Measurements from ENCODE around the gene PNKP.

The PNKP gene

GRCh38 chr19:49879243-49879963 is 12.0 kb upstream of the PNKP start:
- no peak for TF ChIP-seq CTCF (IDR thresholded peaks at IDR 0.05; ENCODE audit: low read depth, low read length, missing control alignments)
- no peak overlapping the region for H3K4me3 ChIP-seq (replicated peaks; ENCODE audit: low read depth, low read length)
- DNase-seq (ENCODE audit: extremely low read depth, low read depth), result no peak

GRCh38 chr19:49878744-49879070 is 11.3 kb upstream of the PNKP start:
- DNase-seq (ENCODE audit: extremely low read depth, low read depth), result no peak
- peak overlapping the region; percentile 91 for H3K4me3 ChIP-seq (replicated peaks; ENCODE audit: low read depth, low read length)
- no peak for TF ChIP-seq CTCF (IDR thresholded peaks at IDR 0.05; ENCODE audit: low read depth, low read length, missing control alignments)

GRCh38 chr19:49877879-49878743 is 10.7 kb upstream of the PNKP start:
- DNase-seq (ENCODE audit: extremely low read depth, low read depth), result peak; percentile 87
- no peak for TF ChIP-seq CTCF (IDR thresholded peaks at IDR 0.05; ENCODE audit: low read depth, low read length, missing control alignments)
- H3K4me3 ChIP-seq (replicated peaks; ENCODE audit: low read depth, low read length), result peak overlapping the region; percentile 91

- no peak for TF ChIP-seq CTCF (IDR thresholded peaks at IDR 0.05; ENCODE audit: low read depth, low read length, missing control alignments)
- peak within 1 kb of the TSS; percentile 91 for H3K4me3 ChIP-seq (replicated peaks; ENCODE audit: low read depth, low read length)
- peak; percentile 100 for DNase-seq (ENCODE audit: extremely low read depth, low read depth)
These were observed 9.9 kb upstream of the PNKP start, which contains the start of the genes AKT1S1 and TBC1D17 for GRCh38 chr19:49877020-49877878. Gene AKT1S1 (minus strand): TSS chr19:49877355. CDS start chr19:49873295, 4,060 bp downstream. Gene TBC1D17 (plus strand): TSS chr19:49877702. CDS start chr19:49877724, 22 bp downstream.

- DNase-seq (ENCODE audit: extremely low read depth, low read depth), result peak; percentile 96
- no peak for TF ChIP-seq CTCF (IDR thresholded peaks at IDR 0.05; ENCODE audit: low read depth, low read length, missing control alignments)
- peak overlapping the region; percentile 91 for H3K4me3 ChIP-seq (replicated peaks; ENCODE audit: low read depth, low read length)
These were observed 9.1 kb upstream of the PNKP start for GRCh38 chr19:49876422-49877019.

- DNase-seq (ENCODE audit: extremely low read depth, low read depth), result no peak
- TF ChIP-seq CTCF (IDR thresholded peaks at IDR 0.05; ENCODE audit: low read depth, low read length, missing control alignments), result no peak
- H3K4me3 ChIP-seq (replicated peaks; ENCODE audit: low read depth, low read length), result peak overlapping the region; percentile 91
These were observed 8.6 kb upstream of the PNKP start for GRCh38 chr19:49875857-49876421.
